GM12864 (cell line): ENCODE data around the gene BUD31.

Source experiments
- DNase-seq: peaks from one replicate; pipeline ENCODE4 v3.0.0-alpha.2; 2011; ENCODE audit warnings: low read depth
- H3K4me3 ChIP-seq: 2 replicates; pipeline ENCODE4 v1.5.1; 2011; ENCODE audit warnings: mild to moderate bottlenecking, low read depth, low read length, control low read depth
- TF ChIP-seq, protein P1 (sequence below): IDR thresholded peaks from 2 replicates; pipeline ENCODE4 v1.5.1; 2011; ENCODE audit warnings: low read depth, mild to moderate bottlenecking, moderate library complexity, low read length, control low read depth, inconsistent platforms; ENCODE audit errors: missing control alignments

Gene BUD31

DNA sequence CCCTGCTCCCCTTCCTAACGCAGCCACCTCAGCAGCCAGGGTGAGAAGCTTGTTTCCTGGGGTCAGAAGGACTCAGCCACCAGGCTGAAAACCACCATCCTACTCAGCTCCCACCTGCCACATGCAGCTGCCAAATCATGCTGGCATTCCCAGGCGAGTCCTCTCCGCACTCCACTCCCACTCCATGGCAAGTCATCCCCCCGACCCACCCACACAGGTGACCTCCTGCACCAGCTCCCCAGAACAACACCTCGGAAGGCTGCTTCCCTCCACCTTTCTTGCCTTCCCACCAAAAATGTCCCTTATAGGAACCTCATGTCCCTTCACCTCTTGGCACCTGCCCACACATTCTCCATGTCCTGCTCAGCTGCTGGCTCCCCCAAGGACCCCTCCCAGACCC is 5.0 kb upstream of the BUD31 start:
- no peak for DNase-seq
- TF ChIP-seq, protein P1, sequence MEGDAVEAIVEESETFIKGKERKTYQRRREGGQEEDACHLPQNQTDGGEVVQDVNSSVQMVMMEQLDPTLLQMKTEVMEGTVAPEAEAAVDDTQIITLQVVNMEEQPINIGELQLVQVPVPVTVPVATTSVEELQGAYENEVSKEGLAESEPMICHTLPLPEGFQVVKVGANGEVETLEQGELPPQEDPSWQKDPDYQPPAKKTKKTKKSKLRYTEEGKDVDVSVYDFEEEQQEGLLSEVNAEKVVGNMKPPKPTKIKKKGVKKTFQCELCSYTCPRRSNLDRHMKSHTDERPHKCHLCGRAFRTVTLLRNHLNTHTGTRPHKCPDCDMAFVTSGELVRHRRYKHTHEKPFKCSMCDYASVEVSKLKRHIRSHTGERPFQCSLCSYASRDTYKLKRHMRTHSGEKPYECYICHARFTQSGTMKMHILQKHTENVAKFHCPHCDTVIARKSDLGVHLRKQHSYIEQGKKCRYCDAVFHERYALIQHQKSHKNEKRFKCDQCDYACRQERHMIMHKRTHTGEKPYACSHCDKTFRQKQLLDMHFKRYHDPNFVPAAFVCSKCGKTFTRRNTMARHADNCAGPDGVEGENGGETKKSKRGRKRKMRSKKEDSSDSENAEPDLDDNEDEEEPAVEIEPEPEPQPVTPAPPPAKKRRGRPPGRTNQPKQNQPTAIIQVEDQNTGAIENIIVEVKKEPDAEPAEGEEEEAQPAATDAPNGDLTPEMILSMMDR: no peak
- H3K4me3 ChIP-seq: no peak overlapping the region

DNA sequence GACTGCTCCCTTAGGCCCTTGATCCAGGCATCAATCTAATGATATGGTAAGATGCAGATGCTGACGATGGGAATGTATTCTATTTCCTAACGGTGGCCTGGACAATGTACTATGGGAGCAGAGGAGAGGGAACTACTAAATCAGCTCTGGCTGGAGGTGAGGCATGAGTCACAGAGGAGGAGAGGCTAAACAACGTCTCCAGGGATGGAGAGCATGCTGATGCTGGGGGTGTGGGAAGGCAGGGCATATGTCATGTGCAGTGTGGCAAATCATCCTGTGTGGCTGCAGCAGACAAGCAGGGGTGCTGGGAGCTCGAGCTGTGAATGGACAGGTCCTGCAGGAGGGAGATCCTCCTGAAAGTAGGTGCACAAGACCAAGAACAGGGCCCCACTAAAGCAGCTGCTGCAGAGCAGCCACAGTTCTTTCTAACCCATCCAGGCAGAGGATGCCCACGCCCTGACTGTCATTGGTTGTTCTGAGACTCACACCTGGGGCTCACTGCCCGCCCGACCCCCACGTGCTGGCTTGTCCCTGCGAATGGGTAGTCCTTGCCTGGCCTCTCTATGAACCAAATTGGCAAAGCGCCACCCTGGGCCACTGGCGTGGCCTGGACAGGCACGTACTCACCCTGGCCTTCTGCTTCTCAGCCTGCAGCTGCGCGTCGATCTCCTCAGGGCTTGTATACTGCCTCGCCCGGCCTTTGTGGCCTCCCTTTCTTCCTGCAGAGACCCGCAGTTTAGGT is 4.4 kb upstream of the BUD31 start:
- H3K4me3 ChIP-seq: no peak overlapping the region
- TF ChIP-seq, protein P1: no peak
- no peak for DNase-seq

DNA sequence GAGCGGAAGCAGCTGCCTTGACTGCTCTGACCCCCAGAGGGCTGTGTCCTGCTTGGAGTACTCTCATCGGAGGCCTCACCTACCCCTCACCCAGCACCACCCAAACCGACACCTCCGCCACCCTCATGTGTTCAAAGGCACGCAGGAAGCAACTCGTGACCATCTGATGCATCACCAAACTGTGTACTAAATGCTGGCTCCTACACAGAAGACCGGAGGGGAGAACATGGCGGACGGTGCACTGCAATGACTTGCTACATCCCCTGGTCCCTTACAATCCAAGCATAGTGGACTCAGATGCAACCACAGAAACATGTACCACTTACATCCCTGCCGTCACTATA is 3.8 kb upstream of the BUD31 start:
- H3K4me3 ChIP-seq: no peak overlapping the region
- TF ChIP-seq, protein P1: no peak
- no peak for DNase-seq

DNA sequence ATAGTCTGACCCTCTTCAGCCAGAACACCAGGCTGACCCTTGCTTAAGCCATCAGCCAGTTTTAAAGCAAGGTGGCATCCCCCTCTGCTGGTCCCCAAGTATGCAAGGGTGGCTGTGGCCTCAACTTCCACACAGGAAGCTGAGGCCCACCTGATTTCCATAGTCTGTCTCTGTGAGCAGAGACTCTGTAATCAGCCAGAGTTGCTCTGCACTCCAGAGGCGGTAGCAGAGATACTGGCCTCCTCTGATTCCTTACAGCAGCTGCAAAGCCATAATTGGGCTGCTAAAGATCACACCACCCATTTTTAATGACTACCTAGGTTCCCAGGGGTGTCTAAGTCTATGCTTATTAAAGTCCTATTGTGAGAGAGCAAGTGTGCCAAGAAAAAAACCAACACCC is 2.2 kb upstream of the BUD31 start:
- DNase-seq: no peak
- TF ChIP-seq, protein P1: no peak
- peak overlapping the region; percentile 95; the same call in 1 of the 2 replicates for H3K4me3 ChIP-seq

DNA sequence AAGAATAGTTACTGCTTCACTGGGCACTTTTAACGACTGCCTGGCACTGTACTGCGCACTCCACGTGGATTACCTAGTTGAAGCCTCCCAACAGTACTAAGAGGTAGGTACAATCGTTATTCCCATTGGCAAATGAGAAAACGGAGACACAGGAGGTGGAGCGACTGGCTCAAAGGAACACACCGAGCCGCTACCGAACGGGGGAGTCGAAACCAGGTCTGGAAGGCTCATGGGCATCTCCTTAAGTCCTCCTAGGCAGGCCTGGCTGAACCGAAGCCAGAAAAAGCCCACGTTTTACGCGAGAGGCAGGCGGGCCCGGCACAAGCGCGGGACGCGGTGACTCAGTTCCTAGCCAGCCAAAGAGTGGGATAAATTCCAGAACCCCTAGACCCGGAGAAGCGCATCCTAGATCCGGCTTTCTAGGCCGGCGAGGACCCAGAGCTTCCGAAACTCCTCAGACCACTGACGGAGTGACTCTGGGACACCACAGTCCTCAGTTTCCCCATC is 844 bp upstream of the BUD31 start:
- DNase-seq: no peak
- TF ChIP-seq, protein P1: no peak
- peak overlapping the region; percentile 95 for H3K4me3 ChIP-seq

DNA sequence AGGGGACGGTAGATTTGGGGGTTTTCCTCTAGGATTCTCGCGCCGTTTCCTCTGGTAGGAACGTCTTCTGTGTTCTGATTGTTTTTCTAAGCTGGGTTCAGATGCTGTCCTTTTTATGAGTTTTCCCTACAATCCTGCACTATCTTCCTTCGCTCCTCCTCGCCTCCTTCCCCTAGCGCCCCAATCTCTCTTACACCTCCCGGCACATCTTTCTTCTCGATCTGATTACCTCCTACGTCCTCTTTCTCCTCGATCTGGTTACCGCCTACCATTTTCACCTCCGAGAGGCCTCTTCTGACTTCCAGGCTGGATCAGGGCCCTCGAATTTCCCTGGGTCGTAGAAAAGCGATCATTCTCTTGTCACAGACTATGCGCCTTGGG is 413 bp downstream of the BUD31 start:
- peak overlapping the region; percentile 95 for H3K4me3 ChIP-seq
- TF ChIP-seq, protein P1: peak; percentile 1
- no peak for DNase-seq

DNA sequence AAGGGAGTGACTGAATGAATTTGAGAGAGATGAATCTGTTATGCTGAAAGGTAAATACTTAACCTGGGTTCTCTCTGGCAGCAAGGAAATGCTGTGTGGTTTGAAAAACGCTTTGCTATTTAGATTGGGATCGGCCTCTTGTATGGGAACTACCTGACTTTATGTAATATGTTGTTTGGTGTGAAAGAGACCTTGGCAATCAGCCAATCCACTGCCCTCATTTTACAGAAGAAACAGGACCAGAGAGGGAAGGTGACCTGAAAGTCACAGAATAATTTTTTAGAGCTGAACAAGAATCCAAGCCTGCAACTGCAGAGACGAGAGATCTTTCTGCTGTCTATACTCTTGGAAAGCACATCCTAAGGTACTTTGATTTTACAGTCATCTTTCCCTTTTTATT is 1.0 kb downstream of the BUD31 start:
- H3K4me3 ChIP-seq: peak overlapping the region; percentile 95
- TF ChIP-seq, protein P1: no peak
- DNase-seq: no peak
